ENCODE data around the gene LRRC38. TPM values are rescaled to one million over a fixed set of nuclear protein-coding genes. Genes with fewer than 3 reads are reported as not detected.

LRRC38 gene
- total and polyA plus RNA-seq, 2 of the 13 experiments (the other 11 are each of a cell fraction or from before 2014, with no cell fraction given), result not detected

DNA sequence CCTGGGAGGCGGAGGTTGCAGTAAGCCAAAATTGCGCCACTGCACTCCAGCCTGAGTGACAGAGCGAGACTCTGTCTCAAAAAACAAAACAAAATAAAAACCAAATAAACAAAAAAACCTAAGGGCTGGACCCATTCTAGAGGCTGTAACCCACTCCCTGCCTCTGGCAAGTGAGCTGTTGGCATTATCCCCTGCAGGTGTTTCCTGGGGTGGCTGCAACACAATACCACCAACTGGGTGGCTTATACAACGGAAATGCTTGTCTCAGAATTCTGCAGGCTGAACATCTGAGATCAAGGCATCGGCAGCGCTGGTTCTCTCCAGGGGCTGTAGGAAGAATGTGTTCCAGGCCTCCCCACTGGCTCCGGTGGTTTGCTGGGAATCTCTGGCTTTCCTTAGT lies 15.2 kb downstream of the LRRC38 start:
- DNase-seq (ENCODE audit: low spot score), result no peak
- no peaks in the 10 kb centered on the region for H3K79me2 ChIP-seq (ENCODE audit: insufficient read depth, low read length)
- H3K4me2 ChIP-seq (ENCODE audit: low read depth, low read length), result no peak overlapping the region
- TF ChIP-seq ARNT (IDR thresholded peaks at IDR 0.05) (no peak), KDM4B (CRISPR knock-in tag; IDR thresholded peaks at IDR 0.05) (no peak), ZBTB42 (CRISPR knock-in tag; IDR thresholded peaks at IDR 0.05) (no peak), HNRNPUL1 (IDR thresholded peaks at IDR 0.05; ENCODE audit: low read depth, low read length) (no peak), ZNF780A (CRISPR knock-in tag; IDR thresholded peaks at IDR 0.05) (no peak), SMYD3 (CRISPR knock-in tag; IDR thresholded peaks at IDR 0.05) (no peak), POLR2AphosphoS5 (IDR thresholded peaks at IDR 0.05; ENCODE audit: low read depth, low read length) (no peak), RXRB (CRISPR knock-in tag; IDR thresholded peaks at IDR 0.05; ENCODE audit: borderline replicate concordance) (no peak), NR2F6 (IDR thresholded peaks at IDR 0.05) (no peak), NR2F6 (CRISPR knock-in tag; IDR thresholded peaks at IDR 0.05) (no peak), PHF21A (CRISPR knock-in tag; IDR thresholded peaks at IDR 0.05) (no peak), KMT2B (CRISPR knock-in tag; IDR thresholded peaks at IDR 0.05) (no peak)
- TF ChIP-seq, protein P1, sequence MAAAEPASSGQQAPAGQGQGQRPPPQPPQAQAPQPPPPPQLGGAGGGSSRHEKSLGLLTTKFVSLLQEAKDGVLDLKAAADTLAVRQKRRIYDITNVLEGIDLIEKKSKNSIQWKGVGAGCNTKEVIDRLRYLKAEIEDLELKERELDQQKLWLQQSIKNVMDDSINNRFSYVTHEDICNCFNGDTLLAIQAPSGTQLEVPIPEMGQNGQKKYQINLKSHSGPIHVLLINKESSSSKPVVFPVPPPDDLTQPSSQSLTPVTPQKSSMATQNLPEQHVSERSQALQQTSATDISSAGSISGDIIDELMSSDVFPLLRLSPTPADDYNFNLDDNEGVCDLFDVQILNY (CRISPR knock-in tag; conservative IDR thresholded peaks at IDR 0.05), result no peak
- TF ChIP-seq, protein P2, sequence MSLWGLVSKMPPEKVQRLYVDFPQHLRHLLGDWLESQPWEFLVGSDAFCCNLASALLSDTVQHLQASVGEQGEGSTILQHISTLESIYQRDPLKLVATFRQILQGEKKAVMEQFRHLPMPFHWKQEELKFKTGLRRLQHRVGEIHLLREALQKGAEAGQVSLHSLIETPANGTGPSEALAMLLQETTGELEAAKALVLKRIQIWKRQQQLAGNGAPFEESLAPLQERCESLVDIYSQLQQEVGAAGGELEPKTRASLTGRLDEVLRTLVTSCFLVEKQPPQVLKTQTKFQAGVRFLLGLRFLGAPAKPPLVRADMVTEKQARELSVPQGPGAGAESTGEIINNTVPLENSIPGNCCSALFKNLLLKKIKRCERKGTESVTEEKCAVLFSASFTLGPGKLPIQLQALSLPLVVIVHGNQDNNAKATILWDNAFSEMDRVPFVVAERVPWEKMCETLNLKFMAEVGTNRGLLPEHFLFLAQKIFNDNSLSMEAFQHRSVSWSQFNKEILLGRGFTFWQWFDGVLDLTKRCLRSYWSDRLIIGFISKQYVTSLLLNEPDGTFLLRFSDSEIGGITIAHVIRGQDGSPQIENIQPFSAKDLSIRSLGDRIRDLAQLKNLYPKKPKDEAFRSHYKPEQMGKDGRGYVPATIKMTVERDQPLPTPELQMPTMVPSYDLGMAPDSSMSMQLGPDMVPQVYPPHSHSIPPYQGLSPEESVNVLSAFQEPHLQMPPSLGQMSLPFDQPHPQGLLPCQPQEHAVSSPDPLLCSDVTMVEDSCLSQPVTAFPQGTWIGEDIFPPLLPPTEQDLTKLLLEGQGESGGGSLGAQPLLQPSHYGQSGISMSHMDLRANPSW (CRISPR knock-in tag; IDR thresholded peaks at IDR 0.05; ENCODE audit: borderline replicate concordance), result no peak
- TF ChIP-seq, protein P3, sequence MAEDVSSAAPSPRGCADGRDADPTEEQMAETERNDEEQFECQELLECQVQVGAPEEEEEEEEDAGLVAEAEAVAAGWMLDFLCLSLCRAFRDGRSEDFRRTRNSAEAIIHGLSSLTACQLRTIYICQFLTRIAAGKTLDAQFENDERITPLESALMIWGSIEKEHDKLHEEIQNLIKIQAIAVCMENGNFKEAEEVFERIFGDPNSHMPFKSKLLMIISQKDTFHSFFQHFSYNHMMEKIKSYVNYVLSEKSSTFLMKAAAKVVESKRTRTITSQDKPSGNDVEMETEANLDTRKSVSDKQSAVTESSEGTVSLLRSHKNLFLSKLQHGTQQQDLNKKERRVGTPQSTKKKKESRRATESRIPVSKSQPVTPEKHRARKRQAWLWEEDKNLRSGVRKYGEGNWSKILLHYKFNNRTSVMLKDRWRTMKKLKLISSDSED (CRISPR knock-in tag; IDR thresholded peaks at IDR 0.05), result no peak
- intact Hi-C loops (cut with micrococcal nuclease; ENCODE audit: unreplicated experiment), result no loop called here
- H3K27me3 ChIP-seq (ENCODE audit: control insufficient read depth in 1 of 2, insufficient read depth in 2 of 2, low read length in 2 of 2), result peaks cover 3 to 40% of the 10 kb centered on the region in 2 experiments; a peak in 3 of 5 replicates
- CTCF ChIA-PET (ENCODE audit: low intra/inter-chr PET ratio, low total read pairs), result no interaction called here
- no TSS peak for BruUV-seq (replicated peaks)
- no peaks in the 10 kb centered on the region for H3K9me3 ChIP-seq (ENCODE audit: low read length)
- POLR2A ChIA-PET, result no interaction called here
- 65% methylated on average over 3 of the region's 7 CpGs for WGBS (ENCODE audit: low lambda C conversion rate)
- H3K4me3 ChIP-seq (replicated peaks in 1 of 3; ENCODE audit: insufficient read depth in 1 of 3, low read depth in 2 of 3, low read length in 3 of 3), result no peak overlapping the region
- no peaks in the 10 kb centered on the region for H4K20me1 ChIP-seq (ENCODE audit: insufficient read depth, low read length)
- no peak overlapping the region for H2AFZ ChIP-seq (ENCODE audit: low read length)
- in situ Hi-C loops (cut with HindIII; ENCODE audit: extremely low pct_ligation_motif_present, low pct_unique_long_range_greater_than_20kb), result no loop called here
- no peak for FAIRE-seq
- no peak overlapping the region for H3K27ac ChIP-seq (ENCODE audit: extremely low read length, insufficient read depth, low read length)
- no peaks in the 10 kb centered on the region for H3K4me1 ChIP-seq (ENCODE audit: insufficient read depth, low read length)
- no peak for ATAC-seq
- no peaks in the 10 kb centered on the region for H3K36me3 ChIP-seq (replicated peaks in 1 of 2; ENCODE audit: control insufficient read depth in 1 of 2, insufficient read depth in 2 of 2, low read length in 2 of 2)
- no peak overlapping the region for H3K9ac ChIP-seq (ENCODE audit: insufficient read depth, low read depth, low read length)

All from HepG2 (cell line).